HepG2 (cell line): ENCODE data around the gene HSPE1. TPM values are rescaled to one million over a fixed set of nuclear protein-coding genes. Genes with fewer than 3 reads are reported as not detected.
A peak's percentile ranks its signal among the peaks of the same experiment; 100 is the strongest.

Source experiments
- ATAC-seq: fragments of 200-7000 bp; cut with Tn5 transposase; 3 replicates; pipeline ENCODE4 v1.9.1; 2020; ENCODE audit warnings: mild to moderate bottlenecking, moderate library complexity
- BruUV-seq: library from RNA; stranded (reverse); fragments of 400-500 nt; replicated peaks from 2 replicates; lab custom pipeline; 2021; lab: Mats Ljungman, UMichigan
- CTCF ChIA-PET: fragments of 300-600 bp; formaldehyde crosslinking; extraction: SDS; loops from one replicate; lab custom pipeline; 2021; ENCODE audit warnings: low total read pairs, inconsistent platforms, low intra/inter-chr PET ratio; lab: Yijun Ruan, JAX
- POLR2A ChIA-PET: fragments of 350-600 bp; sonication (Branson Sonifier 250); formaldehyde crosslinking; loops from one replicate; lab custom pipeline; 2020; ENCODE audit warnings: antibody characterized with exemption, inconsistent platforms; lab: Yijun Ruan, JAX
- DNase-seq: peaks from one replicate; pipeline ENCODE4 v3.0.0-alpha.2; 2015; ENCODE audit warnings: low spot score
- FAIRE-seq: peaks from 3 replicates; lab custom pipeline; 2011; peaks lifted over from hg19 to GRCh38; lab: Jason Lieb, UNC
- H2AFZ ChIP-seq: one replicate; pipeline ENCODE4 v1.6.1; 2011; ENCODE audit warnings: low read length, inconsistent platforms
- H3K27ac ChIP-seq: fragments of 300-600 bp; 3 replicates; pipeline ENCODE4 v1.8.0; 2011; ENCODE audit warnings: mixed run types, mild to moderate bottlenecking, mixed read lengths, low read length, inconsistent platforms; ENCODE audit not compliant: insufficient read depth; ENCODE audit errors: extremely low read length
- H3K27me3 ChIP-seq, 2 experiments: fragments of 200-600 bp in 1 of 2; 2 replicates in 1 of 2; 3 replicates in 1 of 2; pipeline versions ENCODE4 v1.6.0 to v1.8.0; 2011; ENCODE audit warnings: low read length in 2 of 2, mild to moderate bottlenecking in 2 of 2, moderate library complexity in 2 of 2, inconsistent platforms in 1 of 2; ENCODE audit not compliant: insufficient read depth in 2 of 2, control insufficient read depth in 1 of 2
- H3K36me3 ChIP-seq, 2 experiments: fragments of 200-600 bp in 1 of 2; replicated peaks in 1 of 2; 2 replicates in 1 of 2; 3 replicates in 1 of 2; pipeline versions ENCODE4 v1.5.1 to v1.8.0; 2011; ENCODE audit warnings: low read length in 2 of 2, inconsistent platforms in 1 of 2; ENCODE audit not compliant: insufficient read depth in 2 of 2, control insufficient read depth in 1 of 2
- H3K4me1 ChIP-seq: 2 replicates; pipeline ENCODE4 v1.5.1; 2012; ENCODE audit warnings: low read length, inconsistent platforms; ENCODE audit not compliant: insufficient read depth
- H3K4me2 ChIP-seq: 2 replicates; pipeline ENCODE4 v1.6.0; 2011; ENCODE audit warnings: low read depth, low read length, inconsistent platforms
- H3K4me3 ChIP-seq, 3 experiments: fragments of 200-600 bp in 1 of 3; sonication (generic), shearing (Covaris generic) in 1 of 3; replicated peaks in 1 of 3; 2 replicates each; pipeline ENCODE4 v1.5.1; 2011 to 2016; ENCODE audit warnings: low read length in 3 of 3, inconsistent platforms in 2 of 3, low read depth in 2 of 3, mild to moderate bottlenecking in 2 of 3, control low read depth in 1 of 3, mixed read lengths in 1 of 3; ENCODE audit not compliant: insufficient read depth in 1 of 3
- H3K79me2 ChIP-seq: one replicate; pipeline ENCODE4 v1.6.1; 2011; ENCODE audit warnings: low read length, inconsistent platforms; ENCODE audit not compliant: insufficient read depth
- H3K9ac ChIP-seq: 2 replicates; pipeline ENCODE4 v1.6.0; 2011; ENCODE audit warnings: mild to moderate bottlenecking, low read depth, low read length, inconsistent platforms; ENCODE audit not compliant: insufficient read depth
- H3K9me3 ChIP-seq: 2 replicates; pipeline ENCODE4 v1.5.1; 2012; ENCODE audit warnings: mild to moderate bottlenecking, low read length
- H4K20me1 ChIP-seq: 2 replicates; pipeline ENCODE4 v1.6.0; 2011; ENCODE audit warnings: inconsistent platforms, mild to moderate bottlenecking, low read length, moderate library complexity; ENCODE audit not compliant: insufficient read depth
- AGO1 ChIP-seq: fragments of 200-400 bp; formaldehyde crosslinking; IDR thresholded peaks from 2 replicates; pipeline ENCODE4 v1.6.1; 2017; ENCODE audit warnings: mild to moderate bottlenecking, low read depth, low read length, moderate library complexity; ENCODE audit not compliant: poor library complexity, severe bottlenecking
- CBFB ChIP-seq: sonication (generic); formaldehyde crosslinking; IDR thresholded peaks from 2 replicates; pipeline ENCODE4 v1.4.0; 2020; ENCODE audit warnings: missing genetic modification reagents
- HDAC2 ChIP-seq: sonication (generic); formaldehyde crosslinking; IDR thresholded peaks from 2 replicates; pipeline ENCODE4 v1.4.0; 2020; ENCODE audit warnings: missing genetic modification reagents
- NR3C1 ChIP-seq: sonication (generic); formaldehyde crosslinking; IDR thresholded peaks from 2 replicates; pipeline ENCODE4 v1.4.0; 2020; ENCODE audit warnings: missing genetic modification reagents
- PHF5A ChIP-seq: IDR thresholded peaks from one replicate; pipeline ENCODE4 v1.6.1; 2018; ENCODE audit warnings: low read depth, missing genetic modification reagents; ENCODE audit not compliant: unreplicated experiment
- POLR2AphosphoS5 ChIP-seq: IDR thresholded peaks from 2 replicates; pipeline ENCODE4 v1.6.1; 2012; ENCODE audit warnings: low read depth, low read length
- POLR2G ChIP-seq: fragments of 200-400 bp; formaldehyde crosslinking; IDR thresholded peaks from 2 replicates; pipeline ENCODE4 v1.6.1; 2018; ENCODE audit warnings: mild to moderate bottlenecking, low read depth, low read length, moderate library complexity
- SMAD3 ChIP-seq: sonication (generic); formaldehyde crosslinking; IDR thresholded peaks from 2 replicates; pipeline ENCODE4 v1.4.0; 2020; ENCODE audit warnings: missing genetic modification reagents
- ZNF205 ChIP-seq: IDR thresholded peaks from 2 replicates; pipeline ENCODE4 v1.6.1; 2018; ENCODE audit warnings: missing biosample characterization, missing genetic modification reagents
- ZNF407 ChIP-seq: sonication (generic); formaldehyde crosslinking; IDR thresholded peaks from one replicate; pipeline ENCODE4 v1.5.1; 2020; ENCODE audit warnings: mild to moderate bottlenecking, missing genetic modification reagents; ENCODE audit errors: not compliant biosample characterization
- ZNF878 ChIP-seq: sonication (generic); formaldehyde crosslinking; IDR thresholded peaks from 2 replicates; pipeline ENCODE4 v1.8.1; 2023; ENCODE audit warnings: mild to moderate bottlenecking, missing genetic modification reagents, moderate library complexity
- ZSCAN9 ChIP-seq: IDR thresholded peaks from 2 replicates; pipeline ENCODE4 v1.6.1; 2016; ENCODE audit warnings: borderline replicate concordance
- WGBS: methylation state at CpG from one replicate; pipeline ENCODE4 v1.1.6; 2017; ENCODE audit warnings: low lambda C conversion rate; 5-methylcytosine and 5-hydroxymethylcytosine counted together
- in situ Hi-C: cut with HindIII; loops from 2 replicates; pipeline ENCODE4 v1.10.0; 2017; ENCODE audit warnings: low pct_unique_long_range_greater_than_20kb; ENCODE audit not compliant: extremely low pct_ligation_motif_present
- intact Hi-C: fragments of 100-400 bp; cut with micrococcal nuclease; formaldehyde crosslinking; loops from one replicate; pipeline ENCODE4 v1.10.0; 2022; ENCODE audit not compliant: unreplicated experiment
- polyA plus RNA-seq, 8 experiments: library from polyadenylated mRNA; depleted of rRNA in 3 of 8; stranded (reverse) in 7 of 8; unstranded in 1 of 8; fragments of >200 nt; fragmentation: Illumina TruSeq in 4 of 8; extraction: Trizol in 4 of 8; gene quantifications; 2 replicates each; pipeline versions ENCODE4 v1.2.1 to v1.2.3, GENCODE V29; 2011 to 2016; ENCODE audit warnings: low read depth in 4 of 8, missing spikeins in 1 of 8, mixed read lengths in 1 of 8; ENCODE audit not compliant: insufficient read depth in 1 of 8
- total RNA-seq, 5 experiments: library from RNA; depleted of rRNA; stranded (reverse); fragments of >200 nt; fragmentation: Illumina TruSeq; extraction: Trizol; gene quantifications; 2 replicates each; pipeline ENCODE4 v1.2.3, GENCODE V29; 2016; ENCODE audit warnings: low read depth in 1 of 5

HSPE1 gene
- total and polyA plus RNA-seq, 2 of the 13 experiments (the other 11 are each of a cell fraction or from before 2014, with no cell fraction given): 244 to 823 TPM

- no peak for FAIRE-seq
- H3K27me3 ChIP-seq: no peaks in the 10 kb centered on the region; a peak in 1 of 5 replicates
Measured at GRCh38 chr2:197502201-197502600, 2.0 kb downstream of the HSPE1 start.

More at GRCh38 chr2:197502201-197502600, 2.0 kb downstream of the HSPE1 start:
- intact Hi-C loops: loop anchor here (5.0 kb wide), 1 partner anchor 35 kb away; no protein-coding TSS in a partner anchor
- TF ChIP-seq ZNF205 (CRISPR knock-in tag): no peak
- TF ChIP-seq SMAD3: peak; percentile 36; the same call in 1 of the 2 replicates
- peak; percentile 33; the same call in 1 of the 2 replicates for TF ChIP-seq POLR2AphosphoS5
- 0 out of 2 replicates have a peak, but pooled peaks have one; percentile 30 for TF ChIP-seq ZNF878
- TF ChIP-seq ZSCAN9 (CRISPR knock-in tag): 0 out of 2 replicates have a peak, but pooled peaks have one; percentile 27
- no peak for TF ChIP-seq CBFB (CRISPR knock-in tag)
- TF ChIP-seq POLR2G: 0 out of 2 replicates have a peak, but pooled peaks have one; percentile 29
- no peak for TF ChIP-seq PHF5A (CRISPR knock-in tag)
- no peak for TF ChIP-seq ZNF407 (CRISPR knock-in tag)
- no peak for TF ChIP-seq NR3C1
- TF ChIP-seq AGO1: peak; percentile 81
- TF ChIP-seq HDAC2 (CRISPR knock-in tag): 0 out of 2 replicates have a peak, but pooled peaks have one; percentile 13
- TF ChIP-seq, all 625 proteins: peak for 7
- Histone ChIP-seq H3K36me3 (peaks cover 11 to 37% of the 10 kb centered on the region in 2 experiments), H3K9me3 (no peaks in the 10 kb centered on the region), H3K79me2 (peaks cover 70% of the 10 kb centered on the region), H3K4me2 (peak overlapping the region; percentile 73), H2AFZ (no peak overlapping the region), H3K4me1 (peaks cover 36% of the 10 kb centered on the region), H3K4me3 (peak overlapping the region; percentile 68 to 99 (median 87); a peak in 5 of 6 replicates), H3K9ac (peak overlapping the region; percentile 99), H4K20me1 (peaks cover 35% of the 10 kb centered on the region), H3K27ac (peak overlapping the region; percentile 96)
- ChIA-PET POLR2A (interaction anchor here (1.1 to 5.8 kb wide), 5 partner anchors 13 to 75 kb away, joined by 3 to 264 read pairs (median 143); partner anchors contain the start of genes COQ10B, MOB4 and SF3B1), CTCF (no interaction called here)
- no peak for ATAC-seq
- DNase-seq: no peak
- in situ Hi-C loops: no loop called here
- no TSS peak for BruUV-seq
- WGBS: 10% methylated on average over 4 of the region's 4 CpGs
